ENCODE data around the gene ABCA2.

The ABCA2 gene

DNA sequence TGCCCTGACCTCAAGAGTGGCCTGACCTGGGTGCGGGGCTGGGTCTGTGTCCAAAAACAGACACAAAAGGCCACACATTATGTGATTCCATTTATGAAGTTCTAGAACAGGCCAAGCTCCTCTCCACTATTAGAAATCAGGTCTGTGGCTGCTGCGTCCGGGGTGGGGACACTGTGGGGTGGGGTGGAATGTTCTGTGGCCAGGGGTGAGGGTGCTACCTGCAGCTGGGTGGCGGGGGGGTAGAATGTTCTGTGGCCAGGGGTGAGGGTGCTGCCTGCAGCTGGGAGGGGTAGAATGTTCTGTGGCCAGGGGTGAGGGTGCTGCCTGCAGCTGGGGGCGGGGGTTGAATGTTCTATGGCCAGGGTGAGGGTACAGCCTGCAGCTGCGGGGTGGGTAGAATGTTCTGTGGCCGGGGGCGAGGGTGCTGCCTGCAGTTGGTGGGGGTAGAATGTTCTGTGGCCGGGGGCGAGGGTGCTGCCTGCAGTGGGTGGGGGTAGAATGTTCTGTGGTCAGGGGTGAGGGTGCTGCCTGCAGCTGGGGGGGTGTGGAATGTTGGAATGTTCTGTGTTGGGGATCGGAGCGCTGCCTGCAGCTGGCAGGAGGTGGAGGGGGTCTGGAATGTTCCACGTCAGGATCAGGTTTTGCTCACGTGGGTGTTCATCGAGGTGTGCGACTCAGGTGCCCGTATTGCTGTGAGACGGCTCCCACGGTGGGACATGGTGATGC is 67.7 kb downstream of the ABCA2 start:
- no peak for DNase-seq

DNA sequence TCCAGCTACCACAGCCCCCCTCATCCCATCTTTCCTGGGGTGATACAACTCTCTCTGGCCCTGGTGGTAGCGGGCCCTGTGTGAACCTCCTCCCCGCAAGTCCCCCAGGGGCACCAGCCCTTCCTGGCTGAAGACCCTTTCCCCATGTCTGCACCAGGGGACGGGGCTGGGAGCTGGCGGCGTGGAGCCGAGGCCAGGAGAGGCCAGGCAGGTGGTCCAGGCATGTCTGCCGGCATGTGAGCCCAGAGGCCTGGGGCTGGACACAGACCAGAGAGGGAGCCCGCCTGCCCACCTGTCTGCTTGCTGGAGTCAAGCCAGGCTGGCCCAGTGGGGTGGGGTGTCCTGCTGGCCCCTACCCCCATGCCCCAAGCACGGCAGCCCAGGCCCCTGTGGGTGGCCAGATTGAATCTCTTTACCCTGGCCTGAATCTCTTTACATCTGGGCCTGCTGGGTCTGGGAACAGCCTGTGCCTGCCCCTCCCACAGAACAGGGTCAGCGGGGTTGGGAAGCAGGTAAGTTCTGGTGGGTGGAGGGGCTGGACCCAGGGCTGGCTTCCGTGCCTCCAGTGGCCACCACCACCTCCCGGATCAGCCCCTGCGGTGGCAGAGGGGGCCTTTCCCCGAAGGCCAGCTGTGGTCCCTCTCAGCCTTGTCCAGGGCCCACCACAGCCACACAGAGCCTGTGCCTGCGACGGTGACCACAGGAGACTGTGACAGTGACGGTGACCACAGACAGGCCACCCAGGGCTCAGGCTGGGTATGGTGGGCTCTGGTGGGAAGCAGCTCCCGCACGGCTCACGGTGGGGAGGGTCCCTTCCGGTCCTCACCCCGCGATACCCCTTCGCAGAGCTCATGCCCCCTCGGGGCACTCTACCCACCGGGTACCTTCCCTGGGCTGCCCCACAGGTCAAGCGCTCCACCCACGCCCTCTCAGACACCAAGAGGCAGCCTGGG is 68.9 kb downstream of the ABCA2 start:
- no peak for DNase-seq

GRCh38 chr9:136958473-136958872 is 69.6 kb downstream of the ABCA2 start:
- DNase-seq = no peak

DNA sequence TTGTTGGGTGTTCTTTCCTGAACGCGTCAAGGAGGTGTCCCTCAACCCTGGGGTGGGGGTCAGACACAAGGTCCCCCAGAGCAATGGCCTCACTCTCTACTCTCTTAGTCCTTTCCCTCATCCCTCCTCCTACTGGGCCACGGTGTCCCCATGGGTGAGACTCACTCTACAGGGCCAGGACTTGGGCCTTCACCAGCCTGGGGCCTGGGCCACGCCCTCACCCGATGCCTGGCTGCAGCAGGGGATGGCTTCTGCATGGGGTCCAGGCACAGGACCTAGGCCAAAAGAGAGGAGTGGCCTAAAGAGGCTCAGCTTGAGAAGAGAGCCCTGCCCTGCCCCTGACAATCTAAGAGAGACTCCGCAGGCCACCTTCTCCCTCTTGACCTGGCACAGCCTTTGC is 70.1 kb downstream of the ABCA2 start:
- no peak for DNase-seq

- DNase-seq = no peak
These were observed 70.6 kb downstream of the ABCA2 start for GRCh38 chr9:136957461-136957860.

Data from activated T-cell treated with anti-CD3 and anti-CD28 coated beads for 4 hours (primary cell).